ENCODE measurements around the gene UQCR11.

The UQCR11 gene

GRCh38 chr19:1561236-1561842, 43.9 kb downstream of the UQCR11 start:
- ATAC-seq (replicated peaks; ENCODE audit: extremely low read depth, poor library complexity, severe bottlenecking), result no peak
- no peaks in the 10 kb centered on the region for H3K9me3 Mint-ChIP-seq
- DNase-seq (ENCODE audit: low spot score in 2 of 2), result no peak
- no peak overlapping the region for H3K27ac Mint-ChIP-seq (ENCODE audit: low read depth)
- no peak overlapping the region for H3K4me3 Mint-ChIP-seq
- no peaks in the 10 kb centered on the region for H3K36me3 Mint-ChIP-seq (ENCODE audit: insufficient read depth)
- H3K4me1 Mint-ChIP-seq, result no peaks in the 10 kb centered on the region
- H3K27me3 Mint-ChIP-seq, result no peaks in the 10 kb centered on the region

- no peak overlapping the region for H3K27ac Mint-ChIP-seq (ENCODE audit: low read depth)
- H3K27me3 Mint-ChIP-seq, result no peaks in the 10 kb centered on the region
- H3K9me3 Mint-ChIP-seq, result no peaks in the 10 kb centered on the region
- no peaks in the 10 kb centered on the region for H3K36me3 Mint-ChIP-seq (ENCODE audit: insufficient read depth)
- DNase-seq (ENCODE audit: low spot score in 2 of 2) (no peak), ATAC-seq (replicated peaks; ENCODE audit: extremely low read depth, poor library complexity, severe bottlenecking) (no peak)
- no peak overlapping the region for H3K4me3 Mint-ChIP-seq
- H3K4me1 Mint-ChIP-seq, result no peaks in the 10 kb centered on the region
Measured at GRCh38 chr19:1560286-1560882, 44.9 kb downstream of the UQCR11 start.

- Mint-ChIP-seq H3K27ac (ENCODE audit: low read depth) (no peak overlapping the region), H3K27me3 (no peaks in the 10 kb centered on the region), H3K36me3 (ENCODE audit: insufficient read depth) (no peaks in the 10 kb centered on the region), H3K4me1 (no peaks in the 10 kb centered on the region), H3K9me3 (no peaks in the 10 kb centered on the region), H3K4me3 (no peak overlapping the region)
- DNase-seq (ENCODE audit: low spot score in 2 of 2), result no peak
- ATAC-seq (replicated peaks; ENCODE audit: extremely low read depth, poor library complexity, severe bottlenecking), result no peak
Measured at GRCh38 chr19:1558552-1558951, 46.7 kb downstream of the UQCR11 start.

GRCh38 chr19:1556390-1557070, 48.7 kb downstream of the UQCR11 start:
- DNase-seq (ENCODE audit: low spot score in 2 of 2), result no peak
- peaks cover 10% of the 10 kb centered on the region for H3K27me3 Mint-ChIP-seq
- ATAC-seq (replicated peaks; ENCODE audit: extremely low read depth, poor library complexity, severe bottlenecking), result no peak
- H3K36me3 Mint-ChIP-seq (ENCODE audit: insufficient read depth), result no peaks in the 10 kb centered on the region
- H3K4me3 Mint-ChIP-seq, result no peak overlapping the region
- no peak overlapping the region for H3K27ac Mint-ChIP-seq (ENCODE audit: low read depth)
- H3K9me3 Mint-ChIP-seq, result no peaks in the 10 kb centered on the region
- H3K4me1 Mint-ChIP-seq, result no peaks in the 10 kb centered on the region

- Mint-ChIP-seq H3K4me1 (no peaks in the 10 kb centered on the region), H3K27me3 (peaks cover 13% of the 10 kb centered on the region), H3K9me3 (no peaks in the 10 kb centered on the region), H3K36me3 (ENCODE audit: insufficient read depth) (no peaks in the 10 kb centered on the region), H3K27ac (ENCODE audit: low read depth) (no peak overlapping the region), H3K4me3 (no peak overlapping the region)
- DNase-seq (ENCODE audit: low spot score in 2 of 2) (no peak), ATAC-seq (replicated peaks; ENCODE audit: extremely low read depth, poor library complexity, severe bottlenecking) (no peak)
Measured at GRCh38 chr19:1555487-1556389, 49.5 kb downstream of the UQCR11 start.

- Mint-ChIP-seq H3K9me3 (no peaks in the 10 kb centered on the region), H3K27me3 (peaks cover 13% of the 10 kb centered on the region), H3K4me1 (no peaks in the 10 kb centered on the region)
Measured at GRCh38 chr19:1554968-1555367, 50.3 kb downstream of the UQCR11 start.

GRCh38 chr19:1553415-1553814, 51.8 kb downstream of the UQCR11 start:
- H3K4me3 Mint-ChIP-seq, result no peak overlapping the region

More at GRCh38 chr19:1554968-1555367, 50.3 kb downstream of the UQCR11 start:
- Mint-ChIP-seq H3K36me3 (ENCODE audit: insufficient read depth) (no peaks in the 10 kb centered on the region), H3K4me3 (no peak overlapping the region), H3K27ac (ENCODE audit: low read depth) (no peak overlapping the region)
- ATAC-seq (replicated peaks; ENCODE audit: extremely low read depth, poor library complexity, severe bottlenecking) (no peak), DNase-seq (ENCODE audit: low spot score in 2 of 2) (no peak)

GRCh38 chr19:1551068-1552040, 53.9 kb downstream of the UQCR11 start:
- Mint-ChIP-seq H3K4me3 (no peak overlapping the region), H3K9me3 (no peaks in the 10 kb centered on the region), H3K27ac (ENCODE audit: low read depth) (no peak overlapping the region), H3K27me3 (peaks cover 13% of the 10 kb centered on the region), H3K36me3 (ENCODE audit: insufficient read depth) (peaks cover 2% of the 10 kb centered on the region), H3K4me1 (peaks cover under 1% of the 10 kb centered on the region)
- DNase-seq (ENCODE audit: low spot score in 2 of 2), result no peak
- ATAC-seq (replicated peaks; ENCODE audit: extremely low read depth, poor library complexity, severe bottlenecking), result no peak

More at GRCh38 chr19:1553415-1553814, 51.8 kb downstream of the UQCR11 start:
- Mint-ChIP-seq H3K9me3 (no peaks in the 10 kb centered on the region), H3K27me3 (peaks cover 13% of the 10 kb centered on the region), H3K36me3 (ENCODE audit: insufficient read depth) (no peaks in the 10 kb centered on the region), H3K4me1 (no peaks in the 10 kb centered on the region), H3K27ac (ENCODE audit: low read depth) (no peak overlapping the region)
- no peak for ATAC-seq (replicated peaks; ENCODE audit: extremely low read depth, poor library complexity, severe bottlenecking)
- no peak for DNase-seq (ENCODE audit: low spot score in 2 of 2)

- Mint-ChIP-seq H3K27me3 (peaks cover 13% of the 10 kb centered on the region), H3K4me1 (peaks cover 5% of the 10 kb centered on the region), H3K9me3 (no peaks in the 10 kb centered on the region), H3K27ac (ENCODE audit: low read depth) (no peak overlapping the region), H3K36me3 (ENCODE audit: insufficient read depth) (peaks cover 2% of the 10 kb centered on the region), H3K4me3 (no peak overlapping the region)
- ATAC-seq (replicated peaks; ENCODE audit: extremely low read depth, poor library complexity, severe bottlenecking) (no peak), DNase-seq (ENCODE audit: low spot score in 2 of 2) (no peak)
Measured at GRCh38 chr19:1549332-1549945, 55.8 kb downstream of the UQCR11 start.
